Endometrium (tissue), 2 donors: Measurements from ENCODE around the gene FBXL17.

Experiments
- FAIRE-seq: peaks from 2 replicates; lab custom pipeline; 2012; peaks lifted over from hg19 to GRCh38; lab: Jason Lieb, UNC
- donor health status: control.
- donor health status: control.

The FBXL17 gene

DNA sequence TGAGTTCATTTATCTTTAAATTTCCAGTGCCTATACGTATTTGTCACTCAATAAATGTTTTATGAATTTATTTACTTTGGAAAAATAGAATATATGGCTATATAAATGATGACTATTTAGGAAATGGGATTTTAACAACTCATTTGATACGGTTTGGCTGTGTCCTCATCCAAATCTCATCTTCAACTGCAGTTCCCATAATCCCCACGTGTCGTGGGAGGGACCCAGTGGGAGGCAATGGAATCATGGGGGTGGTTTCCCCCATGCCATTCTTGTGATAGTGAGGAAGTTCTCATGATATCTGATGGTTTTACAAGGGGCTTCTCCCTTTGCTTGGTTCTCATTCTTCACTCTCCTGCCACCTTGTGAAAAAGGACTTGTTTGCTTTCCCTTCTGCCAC, 523.6 kb downstream of the FBXL17 start:
- no peak for FAIRE-seq

GRCh38 chr5:107857785-107858184, 524.1 kb downstream of the FBXL17 start:
- no peak for FAIRE-seq

DNA sequence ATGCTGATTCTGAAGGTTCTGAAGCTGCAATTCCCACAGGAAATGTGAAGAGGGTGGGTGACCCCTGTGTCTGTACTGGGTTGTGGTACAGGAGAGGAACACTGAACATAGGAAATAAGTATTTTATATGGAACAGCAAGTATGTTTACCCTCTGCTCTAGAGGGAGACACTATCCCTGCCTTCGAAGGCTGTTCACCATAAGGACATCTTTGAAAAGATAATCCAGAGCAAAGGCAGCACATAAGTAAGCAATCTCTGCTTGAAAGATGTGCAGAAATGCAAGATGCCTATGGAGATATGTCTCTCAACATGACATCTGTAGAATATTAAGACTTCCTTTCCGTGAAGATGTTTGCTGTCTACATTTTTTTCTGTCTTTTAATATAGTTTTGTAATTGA, 526.7 kb downstream of the FBXL17 start:
- no peak for FAIRE-seq

DNA sequence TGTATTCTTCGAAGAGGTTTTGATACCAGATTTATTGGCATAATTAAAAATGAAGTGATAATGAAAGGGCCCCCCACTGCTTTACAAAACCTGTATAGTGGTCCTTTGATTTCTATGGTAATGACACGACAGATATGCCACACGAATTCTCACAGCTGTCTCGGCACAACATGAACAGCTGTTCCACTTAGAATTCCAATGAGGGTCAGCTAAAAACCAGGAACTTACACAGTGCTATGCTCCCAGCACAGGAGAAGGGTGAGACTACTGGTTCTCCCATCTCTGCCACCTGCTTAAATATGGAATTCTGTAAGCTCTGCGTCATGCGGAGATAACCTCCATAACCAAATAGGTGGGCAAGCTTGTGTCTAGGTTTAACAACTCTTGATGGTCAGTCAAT, 528.2 kb downstream of the FBXL17 start:
- FAIRE-seq, result no peak

DNA sequence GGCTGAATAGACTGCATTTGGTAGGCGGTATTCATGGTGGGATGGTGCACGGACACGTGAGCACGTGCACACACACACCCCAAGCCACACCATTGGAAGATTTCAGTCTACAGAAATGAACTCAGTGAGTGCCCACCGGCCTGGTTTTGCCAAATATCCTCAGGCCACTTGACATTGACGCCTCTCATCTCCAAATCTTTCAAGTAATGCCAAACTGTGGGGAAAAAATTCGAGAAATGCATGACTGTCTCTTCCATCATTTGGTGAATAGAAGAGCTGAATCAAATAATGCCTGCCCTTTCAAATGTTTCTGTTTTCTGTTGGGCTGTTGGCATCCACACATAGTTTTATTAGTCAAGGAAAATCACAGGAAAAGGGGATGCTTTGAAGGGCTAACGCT, 528.9 kb downstream of the FBXL17 start:
- no peak for FAIRE-seq

DNA sequence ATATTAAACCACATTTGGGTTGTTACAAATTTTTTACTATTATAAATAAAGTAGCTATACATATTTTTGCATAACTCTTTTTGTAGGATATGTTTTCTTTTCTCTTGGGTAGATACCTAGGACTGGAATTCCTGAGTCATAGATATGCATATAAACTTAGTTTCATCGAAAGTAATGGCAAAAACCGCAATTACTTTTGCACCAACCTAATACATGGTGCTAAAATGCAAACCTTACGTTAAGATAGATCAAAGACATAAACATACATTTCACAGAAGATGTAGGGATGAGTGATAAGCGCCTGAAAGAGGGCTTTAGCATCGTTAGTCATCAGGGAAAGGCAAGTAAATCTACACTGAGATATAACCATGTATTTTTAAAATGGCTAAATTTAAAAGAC, 532.8 kb downstream of the FBXL17 start:
- no peak for FAIRE-seq

DNA sequence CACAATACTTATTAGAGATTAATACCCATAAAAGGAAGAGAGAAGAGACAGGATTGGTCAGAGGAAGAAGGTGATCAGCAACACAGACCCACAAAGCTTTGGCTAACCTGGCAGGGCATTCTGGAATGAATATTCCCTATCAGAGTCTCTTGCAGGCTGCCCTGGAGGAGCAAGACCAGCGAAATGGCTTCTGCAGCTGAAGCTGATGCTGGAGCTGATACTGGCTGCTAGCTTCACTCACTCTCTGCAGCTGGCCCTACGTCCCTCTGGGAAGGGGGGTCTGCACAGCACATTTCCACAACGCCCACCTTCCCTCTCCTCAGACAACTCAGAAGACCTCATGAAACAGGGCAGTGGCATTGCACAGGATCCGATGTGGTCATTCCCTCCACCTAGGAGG, 541.3 kb downstream of the FBXL17 start:
- no peak for FAIRE-seq

GRCh38 chr5:107840161-107840560, 541.7 kb downstream of the FBXL17 start:
- no peak for FAIRE-seq

DNA sequence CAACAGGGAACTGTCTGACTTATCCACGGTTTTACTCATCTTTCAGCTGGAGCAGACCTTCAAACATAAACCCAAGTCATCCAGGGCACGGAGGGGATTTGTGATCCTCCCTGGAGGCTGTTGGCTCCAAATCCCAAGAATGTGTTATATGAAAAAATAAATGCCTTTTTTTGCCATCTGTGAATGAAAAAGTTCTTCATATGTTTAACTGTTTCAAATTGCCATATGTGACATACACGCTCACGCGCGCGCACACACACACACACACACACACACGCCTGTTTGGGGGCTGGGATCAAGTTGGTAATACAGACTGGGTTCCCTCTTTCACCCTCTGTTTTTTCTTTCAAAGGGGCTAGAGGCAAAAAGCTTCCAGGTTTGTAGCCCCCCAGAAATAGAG, 546.8 kb downstream of the FBXL17 start:
- no peak for FAIRE-seq

DNA sequence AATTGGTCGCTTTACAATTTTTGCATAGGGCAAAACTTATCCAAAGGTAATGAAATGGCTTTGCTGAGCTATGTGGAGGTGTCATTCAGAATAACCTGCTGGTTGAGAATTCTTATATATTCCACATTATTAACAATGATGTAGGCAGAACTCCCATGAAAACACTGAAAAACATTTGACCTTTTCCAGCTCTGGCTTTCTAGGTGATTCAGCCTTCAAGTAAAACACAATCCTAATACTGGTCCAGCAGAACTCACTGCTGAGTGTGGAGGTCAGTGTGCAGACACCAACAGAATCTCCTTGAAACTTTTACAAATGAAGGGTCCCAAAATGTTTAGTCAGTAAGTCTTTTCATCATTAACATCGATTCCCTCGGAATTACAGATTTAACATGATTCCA, 549.2 kb downstream of the FBXL17 start:
- no peak for FAIRE-seq

DNA sequence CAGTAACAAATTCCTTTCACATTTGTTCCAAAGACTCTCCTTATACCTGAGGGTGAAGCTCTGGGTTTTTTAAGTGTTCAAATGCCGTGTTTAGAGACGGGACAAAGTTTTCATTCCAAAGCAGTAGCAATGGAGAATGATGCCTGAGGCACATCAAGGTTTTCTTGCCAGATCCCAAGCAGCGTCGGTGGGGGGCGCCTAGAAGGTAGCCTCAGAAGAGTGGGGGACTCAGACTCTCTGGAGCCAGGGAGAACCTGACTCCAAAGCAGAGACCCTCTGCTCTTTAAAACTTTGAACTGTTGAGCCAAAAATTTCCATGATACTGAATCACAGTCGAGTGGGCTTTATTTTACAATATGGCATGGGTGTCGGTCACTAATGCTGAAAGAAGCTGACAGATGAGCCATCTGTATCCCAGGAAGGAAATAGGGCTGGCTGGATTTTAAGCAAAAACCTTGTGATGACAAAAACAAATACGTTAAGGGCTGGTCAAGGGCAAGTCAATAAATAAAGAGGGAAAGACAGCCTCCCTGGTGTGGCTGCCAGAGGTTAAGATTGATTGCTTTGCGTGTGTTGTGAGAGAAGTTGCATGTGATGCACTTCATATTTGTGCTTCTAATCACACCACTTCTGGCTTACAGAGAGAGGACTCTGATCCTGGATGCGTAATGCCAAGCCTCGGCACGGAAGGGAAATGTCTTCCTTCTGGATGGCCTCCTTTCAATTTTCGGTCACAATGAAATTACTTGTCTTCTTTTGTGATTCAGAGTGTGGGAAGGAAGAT, 550.1 kb downstream of the FBXL17 start:
- no peak for FAIRE-seq

- FAIRE-seq, result no peak
Measured at GRCh38 chr5:107830750-107831149, 551.1 kb downstream of the FBXL17 start.

- FAIRE-seq, result no peak
Measured at GRCh38 chr5:107826311-107827000, 555.4 kb downstream of the FBXL17 start.

DNA sequence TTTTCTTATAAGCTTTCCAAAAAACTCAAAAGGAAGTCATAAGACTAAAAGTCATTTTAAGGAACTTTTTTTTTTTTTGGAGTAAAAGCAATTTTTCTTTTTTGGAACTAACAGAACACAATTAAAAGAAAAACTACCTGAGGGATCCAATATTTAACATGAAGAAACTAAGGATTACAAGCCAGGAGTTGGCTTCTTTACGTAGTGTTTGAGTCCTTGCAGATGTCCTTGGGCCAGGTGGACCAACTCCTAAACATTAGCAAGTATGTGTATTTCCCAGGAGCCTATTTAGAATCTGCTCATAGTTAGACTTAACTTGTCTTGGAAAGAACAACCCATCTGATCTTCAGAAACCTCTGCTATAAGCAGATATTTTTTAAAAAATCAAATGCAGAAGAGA, 557.1 kb downstream of the FBXL17 start:
- FAIRE-seq, result no peak

- FAIRE-seq, result no peak
Measured at GRCh38 chr5:107821288-107821687, 560.6 kb downstream of the FBXL17 start.

- FAIRE-seq, result no peak
Measured at GRCh38 chr5:107820429-107820828, 561.5 kb downstream of the FBXL17 start.

- no peak for FAIRE-seq
Measured at GRCh38 chr5:107817951-107818350, 563.9 kb downstream of the FBXL17 start.

GRCh38 chr5:107817436-107817835, 564.5 kb downstream of the FBXL17 start:
- no peak for FAIRE-seq

DNA sequence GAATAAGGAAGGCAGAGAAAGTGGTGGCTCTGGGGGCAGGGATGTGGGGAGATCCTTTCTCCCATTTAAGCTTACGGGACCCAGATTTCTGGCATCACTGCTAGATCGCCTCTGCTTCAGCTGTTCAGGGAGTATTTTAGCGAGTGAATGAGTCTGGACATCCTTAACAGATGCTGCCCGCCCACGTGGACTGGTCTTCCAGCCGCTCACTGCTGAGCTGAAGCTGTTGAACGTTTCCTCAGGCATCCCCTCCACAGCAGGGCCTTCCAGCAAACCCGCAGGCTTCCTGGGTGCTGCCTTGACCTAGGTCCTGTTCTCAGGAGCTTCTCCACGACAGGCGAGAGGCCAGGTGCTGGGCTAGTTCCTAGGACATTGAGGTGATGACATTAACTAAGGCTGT, 566.8 kb downstream of the FBXL17 start:
- FAIRE-seq, result no peak

GRCh38 chr5:107814183-107814827, 567.6 kb downstream of the FBXL17 start:
- FAIRE-seq, result no peak

- no peak for FAIRE-seq
Measured at GRCh38 chr5:107813559-107813958, 568.3 kb downstream of the FBXL17 start.

- FAIRE-seq, result no peak
Measured at GRCh38 chr5:107812570-107813141, 569.2 kb downstream of the FBXL17 start.
